CD8-positive, alpha-beta memory T cell (primary cell): ENCODE measurements around the gene TENM4. TPM values are rescaled to one million over a fixed set of nuclear protein-coding genes. Genes with fewer than 3 reads are reported as not detected.

Source experiments
- CTCF ChIA-PET: fragments of 350-600 bp; sonication (Branson Sonifier 250); formaldehyde crosslinking; loops from one replicate; lab custom pipeline; 2021; ENCODE audit warnings: antibody characterized with exemption; lab: Charles Lee
- POLR2A ChIA-PET: fragments of 350-600 bp; sonication (Branson Sonifier 250); formaldehyde crosslinking; loops from one replicate; lab custom pipeline; 2021; ENCODE audit warnings: antibody characterized with exemption; lab: Charles Lee
- DNase-seq, 5 donors: peaks; one replicate each; pipeline versions ENCODE4 v3.0.0 to v3.0.0-alpha.2; 2020 to 2022; ENCODE audit warnings: mixed read lengths in 1 of 5
- H3K27ac ChIP-seq: one replicate; pipeline ENCODE4 v1.7.0; 2013; ENCODE audit warnings: low read depth, mild to moderate bottlenecking, low read length, moderate library complexity
- H3K27me3 ChIP-seq: 2 replicates; pipeline ENCODE4 v1.7.0; 2013; ENCODE audit warnings: low read length, mild to moderate bottlenecking; ENCODE audit not compliant: insufficient read depth, poor library complexity, severe bottlenecking
- H3K36me3 ChIP-seq: 2 replicates; pipeline ENCODE4 v1.7.0; 2013; ENCODE audit warnings: mild to moderate bottlenecking, low read length, moderate library complexity; ENCODE audit not compliant: insufficient read depth
- H3K4me1 ChIP-seq: 2 replicates; pipeline ENCODE4 v1.7.0; 2013; ENCODE audit warnings: mild to moderate bottlenecking, low read length, moderate library complexity; ENCODE audit not compliant: insufficient read depth
- H3K4me3 ChIP-seq: 2 replicates; pipeline ENCODE4 v1.7.0; 2013; ENCODE audit warnings: mild to moderate bottlenecking, low read length
- H3K9me3 ChIP-seq: 2 replicates; pipeline ENCODE4 v1.7.0; 2013; ENCODE audit warnings: mild to moderate bottlenecking, low read length
- H3K27ac Mint-ChIP-seq, 8 donors: one replicate each; pipeline ENCODE4 v1.8.0; 2020 to 2021; ENCODE audit warnings: mixed read lengths in 8 of 8, mild to moderate bottlenecking in 6 of 8, inconsistent platforms in 3 of 8, moderate library complexity in 3 of 8
- H3K27me3 Mint-ChIP-seq, 2 donors: one replicate each; pipeline ENCODE4 v1.8.0; 2020 to 2021; ENCODE audit warnings: mixed read lengths in 2 of 2, mild to moderate bottlenecking in 1 of 2, moderate library complexity in 1 of 2
- H3K36me3 Mint-ChIP-seq, 3 donors: one replicate each; pipeline ENCODE4 v1.8.0; 2020 to 2021; ENCODE audit warnings: mixed read lengths in 3 of 3, inconsistent platforms in 1 of 3, mild to moderate bottlenecking in 1 of 3
- H3K4me1 Mint-ChIP-seq, 3 donors: one replicate each; pipeline ENCODE4 v1.8.0; 2020 to 2021; ENCODE audit warnings: mixed read lengths in 3 of 3, inconsistent platforms in 1 of 3, mild to moderate bottlenecking in 1 of 3
- H3K4me3 Mint-ChIP-seq, 7 donors: one replicate each; pipeline ENCODE4 v1.8.0; 2020 to 2021; ENCODE audit warnings: mixed read lengths in 7 of 7, mild to moderate bottlenecking in 6 of 7, moderate library complexity in 4 of 7, inconsistent platforms in 2 of 7
- H3K9me3 Mint-ChIP-seq, 5 donors: one replicate each; pipeline ENCODE4 v1.8.0; 2020 to 2022; ENCODE audit warnings: mixed read lengths in 5 of 5, mild to moderate bottlenecking in 3 of 5, moderate library complexity in 2 of 5, inconsistent platforms in 1 of 5
- polyA plus RNA-seq: library from polyadenylated mRNA; unstranded; fragments of 300-500 nt; fragmentation: Illumina TruSeq; gene quantifications from one replicate; pipeline ENCODE4 v1.2.3, GENCODE V29; 2021
- total RNA-seq, 2 experiments: library from RNA; stranded (reverse); gene quantifications; one replicate each; pipeline ENCODE4 v1.2.3, GENCODE V29; 2021

The TENM4 gene
- total and polyA plus RNA-seq, 3 experiments from 2014 or later: not detected

- Mint-ChIP-seq H3K4me3 (no peak overlapping the region), H3K36me3 (no peaks in the 10 kb centered on the region)
Measured at GRCh38 chr11:78737891-78738290, 702.9 kb downstream of the TENM4 start.

DNA sequence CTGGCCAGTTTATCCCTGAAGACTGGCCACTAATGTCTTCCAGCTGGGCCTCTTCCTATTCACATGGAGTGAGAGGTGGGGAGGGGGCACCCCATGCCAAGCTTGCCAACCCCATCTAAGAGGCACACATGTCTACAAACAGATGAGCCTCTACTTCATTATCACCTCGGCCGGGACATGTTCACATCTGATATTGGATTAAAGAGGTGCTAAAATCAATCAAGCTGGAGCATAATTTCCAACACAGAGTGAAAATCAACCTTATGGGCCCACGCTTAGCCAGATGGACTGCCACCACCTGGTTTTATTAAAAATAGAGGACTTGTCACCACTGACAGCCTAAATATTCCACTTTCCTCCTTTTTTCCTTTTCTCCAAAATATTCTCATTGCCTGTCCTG is 703.5 kb downstream of the TENM4 start:
- no peak overlapping the region for H3K4me3 Mint-ChIP-seq
- H3K4me1 Mint-ChIP-seq: no peaks in the 10 kb centered on the region
- H3K27ac Mint-ChIP-seq: no peak overlapping the region
- Histone ChIP-seq H3K27ac (no peak overlapping the region), H3K4me1 (no peaks in the 10 kb centered on the region), H3K4me3 (no peak overlapping the region), H3K27me3 (no peaks in the 10 kb centered on the region), H3K9me3 (no peaks in the 10 kb centered on the region), H3K36me3 (no peaks in the 10 kb centered on the region)
- H3K27me3 Mint-ChIP-seq: peaks cover 3 to 13% of the 10 kb centered on the region in 2 donors
- no peaks in the 10 kb centered on the region for H3K36me3 Mint-ChIP-seq
- ChIA-PET POLR2A (no interaction called here), CTCF (no interaction called here)
- DNase-seq: no peak
- no peaks in the 10 kb centered on the region for H3K9me3 Mint-ChIP-seq

More at GRCh38 chr11:78737891-78738290, 702.9 kb downstream of the TENM4 start:
- no peaks in the 10 kb centered on the region for H3K9me3 Mint-ChIP-seq
- H3K27me3 Mint-ChIP-seq: peaks cover 3 to 13% of the 10 kb centered on the region in 2 donors
- Histone ChIP-seq H3K36me3 (no peaks in the 10 kb centered on the region), H3K27ac (no peak overlapping the region), H3K4me1 (no peaks in the 10 kb centered on the region), H3K4me3 (no peak overlapping the region), H3K9me3 (no peaks in the 10 kb centered on the region), H3K27me3 (no peaks in the 10 kb centered on the region)
- CTCF ChIA-PET: no interaction called here
- no peaks in the 10 kb centered on the region for H3K4me1 Mint-ChIP-seq
- POLR2A ChIA-PET: no interaction called here
- DNase-seq: no peak
- no peak overlapping the region for H3K27ac Mint-ChIP-seq

- Histone ChIP-seq H3K27me3 (no peaks in the 10 kb centered on the region), H3K4me3 (no peak overlapping the region), H3K4me1 (no peaks in the 10 kb centered on the region), H3K9me3 (no peaks in the 10 kb centered on the region), H3K27ac (no peak overlapping the region), H3K36me3 (no peaks in the 10 kb centered on the region)
- ChIA-PET CTCF (interaction anchor here (1.2 kb wide), 1 partner anchor 18 kb away, joined by 3 read pairs; no protein-coding TSS in a partner anchor), POLR2A (no interaction called here)
- no peaks in the 10 kb centered on the region for H3K4me1 Mint-ChIP-seq
- no peak overlapping the region for H3K4me3 Mint-ChIP-seq
- H3K36me3 Mint-ChIP-seq: no peaks in the 10 kb centered on the region
- H3K9me3 Mint-ChIP-seq: no peaks in the 10 kb centered on the region
- H3K27me3 Mint-ChIP-seq: peaks cover 3 to 11% of the 10 kb centered on the region in 2 donors
- no peak for DNase-seq
- H3K27ac Mint-ChIP-seq: no peak overlapping the region
Measured at GRCh38 chr11:78735711-78736110, 705.1 kb downstream of the TENM4 start.

DNA sequence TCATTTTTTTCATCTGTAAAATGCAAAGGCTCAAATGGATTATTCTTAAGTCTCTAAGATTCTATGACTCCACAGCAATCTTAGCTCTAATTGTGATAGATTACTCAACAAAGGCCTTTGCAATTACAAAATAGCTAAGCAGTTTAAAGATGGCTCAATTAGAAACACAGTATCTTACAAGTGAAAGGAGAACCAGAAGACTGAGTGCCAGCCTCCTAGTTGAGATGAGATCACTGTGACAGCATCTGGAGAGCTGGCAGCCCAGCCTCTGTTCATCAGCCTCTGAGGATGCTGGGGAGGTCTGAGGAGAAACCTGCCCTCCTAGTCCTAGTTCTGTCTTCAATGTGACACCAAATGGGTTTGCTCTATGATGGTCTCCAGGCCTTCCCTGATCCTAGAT is 707.8 kb downstream of the TENM4 start:
- Histone ChIP-seq H3K4me3 (no peak overlapping the region), H3K27me3 (no peaks in the 10 kb centered on the region), H3K4me1 (no peaks in the 10 kb centered on the region), H3K9me3 (no peaks in the 10 kb centered on the region), H3K36me3 (no peaks in the 10 kb centered on the region), H3K27ac (no peak overlapping the region)
- ChIA-PET POLR2A (no interaction called here), CTCF (no interaction called here)
- Mint-ChIP-seq H3K4me3 (no peak overlapping the region), H3K27ac (no peak overlapping the region), H3K4me1 (no peaks in the 10 kb centered on the region), H3K9me3 (no peaks in the 10 kb centered on the region), H3K27me3 (peaks cover 7 to 12% of the 10 kb centered on the region in 2 donors), H3K36me3 (no peaks in the 10 kb centered on the region)
- no peak for DNase-seq

GRCh38 chr11:78732246-78732645 is 708.6 kb downstream of the TENM4 start:
- H3K27me3 Mint-ChIP-seq: peaks cover 7 to 12% of the 10 kb centered on the region in 2 donors
- H3K36me3 Mint-ChIP-seq: no peaks in the 10 kb centered on the region
- CTCF ChIA-PET: no interaction called here

GRCh38 chr11:78731027-78731426 is 709.8 kb downstream of the TENM4 start:
- CTCF ChIA-PET: no interaction called here
- no peak overlapping the region for H3K27ac ChIP-seq
- no peaks in the 10 kb centered on the region for H3K9me3 ChIP-seq
- no peaks in the 10 kb centered on the region for H3K27me3 ChIP-seq
- Mint-ChIP-seq H3K9me3 (no peaks in the 10 kb centered on the region), H3K4me3 (no peak overlapping the region), H3K36me3 (no peaks in the 10 kb centered on the region), H3K27me3 (peaks cover 6 to 16% of the 10 kb centered on the region in 2 donors), H3K27ac (no peak overlapping the region), H3K4me1 (no peaks in the 10 kb centered on the region)
- no peak for DNase-seq
- H3K36me3 ChIP-seq: no peaks in the 10 kb centered on the region
- POLR2A ChIA-PET: no interaction called here
- H3K4me3 ChIP-seq: no peak overlapping the region
- no peaks in the 10 kb centered on the region for H3K4me1 ChIP-seq

More at GRCh38 chr11:78732246-78732645, 708.6 kb downstream of the TENM4 start:
- no peaks in the 10 kb centered on the region for H3K4me1 ChIP-seq
- H3K4me1 Mint-ChIP-seq: no peaks in the 10 kb centered on the region
- H3K9me3 ChIP-seq: no peaks in the 10 kb centered on the region
- no peak overlapping the region for H3K27ac ChIP-seq
- POLR2A ChIA-PET: no interaction called here
- H3K4me3 Mint-ChIP-seq: no peak overlapping the region
- DNase-seq: no peak
- no peaks in the 10 kb centered on the region for H3K27me3 ChIP-seq
- no peaks in the 10 kb centered on the region for H3K9me3 Mint-ChIP-seq
- no peak overlapping the region for H3K4me3 ChIP-seq
- H3K36me3 ChIP-seq: no peaks in the 10 kb centered on the region
- no peak overlapping the region for H3K27ac Mint-ChIP-seq

DNA sequence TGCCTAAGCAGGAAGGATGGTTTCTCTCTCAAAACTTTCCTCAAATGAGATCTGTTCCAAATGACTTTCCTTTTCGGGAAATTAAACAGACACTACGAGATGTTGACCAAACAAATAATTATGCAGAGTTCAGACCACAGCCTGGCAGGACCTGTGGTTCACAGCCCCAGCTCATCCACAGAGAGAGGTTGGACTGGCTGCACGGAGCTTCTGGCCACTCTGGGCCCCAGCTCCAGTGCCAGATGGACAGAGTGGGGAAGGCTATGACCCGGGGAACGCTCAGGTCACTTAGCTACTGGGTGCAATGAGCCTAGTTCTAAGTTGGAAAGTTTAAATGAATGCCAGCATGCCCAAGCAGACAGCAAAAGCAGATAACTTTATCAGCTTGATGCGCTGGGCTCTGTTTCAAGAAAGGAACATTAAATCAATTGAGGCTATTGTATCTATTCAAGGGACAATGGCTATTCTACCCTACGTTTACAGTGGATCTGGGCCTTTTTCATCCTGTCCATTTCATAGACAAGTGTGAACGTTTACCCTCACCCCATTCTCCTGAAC is 710.5 kb downstream of the TENM4 start:
- POLR2A ChIA-PET: no interaction called here

GRCh38 chr11:78727816-78728215 is 713.0 kb downstream of the TENM4 start:
- Mint-ChIP-seq H3K4me1 (no peaks in the 10 kb centered on the region), H3K36me3 (no peaks in the 10 kb centered on the region), H3K4me3 (no peak overlapping the region), H3K9me3 (no peaks in the 10 kb centered on the region), H3K27me3 (peaks cover 17 to 27% of the 10 kb centered on the region in 2 donors), H3K27ac (no peak overlapping the region)
- Histone ChIP-seq H3K4me3 (no peak overlapping the region), H3K4me1 (no peaks in the 10 kb centered on the region), H3K36me3 (no peaks in the 10 kb centered on the region), H3K27ac (no peak overlapping the region), H3K9me3 (no peaks in the 10 kb centered on the region), H3K27me3 (no peaks in the 10 kb centered on the region)
- DNase-seq: no peak
- ChIA-PET POLR2A (no interaction called here), CTCF (no interaction called here)

More for the DNA sequence above, 710.5 kb downstream of the TENM4 start:
- Histone ChIP-seq H3K4me1 (no peaks in the 10 kb centered on the region), H3K36me3 (no peaks in the 10 kb centered on the region), H3K9me3 (no peaks in the 10 kb centered on the region), H3K27ac (no peak overlapping the region), H3K4me3 (no peak overlapping the region), H3K27me3 (no peaks in the 10 kb centered on the region)
- H3K4me3 Mint-ChIP-seq: no peak overlapping the region
- H3K27ac Mint-ChIP-seq: no peak overlapping the region
- DNase-seq: no peak
- CTCF ChIA-PET: no interaction called here
- no peaks in the 10 kb centered on the region for H3K9me3 Mint-ChIP-seq
- H3K27me3 Mint-ChIP-seq: peaks cover 13 to 16% of the 10 kb centered on the region in 2 donors
- H3K36me3 Mint-ChIP-seq: no peaks in the 10 kb centered on the region
- no peaks in the 10 kb centered on the region for H3K4me1 Mint-ChIP-seq
